GM12872 (cell line): Measurements from ENCODE around the gene IL13.

Experiments used
- TF ChIP-seq, protein P1 (sequence below): IDR thresholded peaks from 3 replicates; pipeline ENCODE4 v1.5.1; 2011; ENCODE audit warnings: low read depth, mild to moderate bottlenecking, low read length, moderate library complexity; ENCODE audit not compliant: insufficient read depth

Gene IL13

DNA sequence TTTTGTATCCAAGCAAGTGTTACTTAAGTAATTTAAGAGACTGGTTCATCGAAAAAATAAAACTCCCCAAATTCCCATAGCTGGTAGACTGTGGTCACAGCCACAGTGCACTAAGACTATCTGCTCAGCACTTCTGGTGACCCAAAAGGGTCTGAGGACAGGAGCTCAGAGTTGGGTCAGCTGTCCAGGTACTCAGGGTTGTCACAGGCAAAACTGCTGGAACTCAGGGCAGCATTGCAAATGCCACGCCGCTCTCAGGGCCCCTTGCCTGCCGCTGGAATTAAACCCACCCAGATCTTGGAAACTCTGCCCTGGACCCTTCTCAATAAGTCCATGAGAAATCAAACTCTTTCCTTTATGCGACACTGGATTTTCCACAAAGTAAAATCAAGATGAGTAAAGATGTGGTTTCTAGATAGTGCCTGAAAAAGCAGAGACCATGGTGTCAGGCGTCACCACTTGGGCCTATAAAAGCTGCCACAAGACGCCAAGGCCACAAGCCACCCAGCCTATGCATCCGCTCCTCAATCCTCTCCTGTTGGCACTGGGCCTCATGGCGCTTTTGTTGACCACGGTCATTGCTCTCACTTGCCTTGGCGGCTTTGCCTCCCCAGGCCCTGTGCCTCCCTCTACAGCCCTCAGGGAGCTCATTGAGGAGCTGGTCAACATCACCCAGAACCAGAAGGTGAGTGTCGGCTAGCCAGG, at the start of gene IL13:
IL13 (plus strand) TSS at position 498 of the 705 bp plus-strand sequence; CDS start at position 512, 14 bp downstream.
- TF ChIP-seq, protein P1, sequence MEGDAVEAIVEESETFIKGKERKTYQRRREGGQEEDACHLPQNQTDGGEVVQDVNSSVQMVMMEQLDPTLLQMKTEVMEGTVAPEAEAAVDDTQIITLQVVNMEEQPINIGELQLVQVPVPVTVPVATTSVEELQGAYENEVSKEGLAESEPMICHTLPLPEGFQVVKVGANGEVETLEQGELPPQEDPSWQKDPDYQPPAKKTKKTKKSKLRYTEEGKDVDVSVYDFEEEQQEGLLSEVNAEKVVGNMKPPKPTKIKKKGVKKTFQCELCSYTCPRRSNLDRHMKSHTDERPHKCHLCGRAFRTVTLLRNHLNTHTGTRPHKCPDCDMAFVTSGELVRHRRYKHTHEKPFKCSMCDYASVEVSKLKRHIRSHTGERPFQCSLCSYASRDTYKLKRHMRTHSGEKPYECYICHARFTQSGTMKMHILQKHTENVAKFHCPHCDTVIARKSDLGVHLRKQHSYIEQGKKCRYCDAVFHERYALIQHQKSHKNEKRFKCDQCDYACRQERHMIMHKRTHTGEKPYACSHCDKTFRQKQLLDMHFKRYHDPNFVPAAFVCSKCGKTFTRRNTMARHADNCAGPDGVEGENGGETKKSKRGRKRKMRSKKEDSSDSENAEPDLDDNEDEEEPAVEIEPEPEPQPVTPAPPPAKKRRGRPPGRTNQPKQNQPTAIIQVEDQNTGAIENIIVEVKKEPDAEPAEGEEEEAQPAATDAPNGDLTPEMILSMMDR, result no peak

DNA sequence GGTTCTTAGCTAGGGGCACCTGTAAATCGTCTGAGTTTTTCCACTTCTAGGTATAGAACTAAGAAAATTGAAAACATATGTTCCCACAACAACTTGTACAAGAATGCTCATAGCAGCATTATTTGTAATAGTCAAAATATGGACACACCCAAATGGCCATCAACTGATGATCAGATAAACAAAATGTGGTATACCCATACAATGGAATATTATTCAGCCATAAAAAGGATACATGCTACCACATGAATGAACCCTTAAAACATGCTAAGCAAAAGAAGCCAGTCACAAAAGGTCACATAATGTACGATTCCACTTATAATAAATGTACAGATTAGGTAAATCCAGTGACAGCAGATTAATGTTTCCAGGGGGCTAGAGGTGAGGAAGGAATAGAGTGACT, 46.0 kb upstream of the IL13 start:
- TF ChIP-seq, protein P1, result no peak

DNA sequence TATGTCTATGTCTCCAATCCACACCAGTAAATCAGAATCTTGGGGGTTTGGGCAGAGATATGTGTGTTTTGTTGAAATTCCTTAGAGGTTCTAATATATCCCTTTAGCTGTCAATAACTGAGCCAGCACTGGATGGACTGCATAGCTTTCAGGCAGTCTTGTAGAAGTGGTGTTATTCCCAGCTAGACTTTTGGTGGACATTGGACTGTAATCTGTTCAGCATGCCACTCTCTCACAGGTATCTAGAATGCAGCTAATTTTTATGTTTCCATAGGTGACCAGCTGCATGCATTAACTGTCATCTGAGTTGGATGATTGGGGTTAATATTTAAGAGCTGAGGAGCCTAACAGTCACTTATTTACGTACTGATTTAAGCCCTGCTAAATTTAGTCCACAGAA, 45.1 kb upstream of the IL13 start:
- TF ChIP-seq, protein P1, result no peak

GRCh38 chr5:132621699-132622098, 36.3 kb upstream of the IL13 start:
- TF ChIP-seq, protein P1, result no peak

- TF ChIP-seq, protein P1, result no peak
Measured at GRCh38 chr5:132622608-132623007, 35.4 kb upstream of the IL13 start.

GRCh38 chr5:132627470-132627869, 30.5 kb upstream of the IL13 start:
- TF ChIP-seq, protein P1, result no peak

- TF ChIP-seq, protein P1, result no peak
Measured at GRCh38 chr5:132628814-132629213, 29.2 kb upstream of the IL13 start.
